Vagina (tissue), 2 donors: Measurements from ENCODE around the gene SAYSD1.

Experiments
- CTCF ChIP-seq, 3 experiments: fragments of 450-650 bp in 2 of 3; fragments of 200-600 bp in 1 of 3; sonication (generic) in 1 of 3; IDR thresholded peaks; one replicate each; pipeline ENCODE4 v1.5.1; 2017 to 2019; ENCODE audit warnings: antibody characterized with exemption in 3 of 3, mild to moderate bottlenecking in 2 of 3, moderate library complexity in 2 of 3
- POLR2A ChIP-seq, 2 donors: fragments of 450-650 bp; IDR thresholded peaks; one replicate each; pipeline ENCODE4 v1.6.1; 2017; ENCODE audit warnings: antibody characterized with exemption in 2 of 2, mild to moderate bottlenecking in 2 of 2, moderate library complexity in 2 of 2
- POLR2AphosphoS5 ChIP-seq, 2 donors: sonication (generic); formaldehyde crosslinking; IDR thresholded peaks; one replicate each; pipeline ENCODE4 v1.9.0; 2017; ENCODE audit warnings: antibody characterized with exemption in 2 of 2, mild to moderate bottlenecking in 2 of 2, low read depth in 1 of 2; ENCODE audit not compliant: insufficient read depth in 1 of 2

- no peak for TF ChIP-seq POLR2AphosphoS5 (IDR thresholded peaks at IDR 0.05; ENCODE audit: insufficient read depth in 1 of 2, low read depth in 1 of 2)
- TF ChIP-seq POLR2A (IDR thresholded peaks at IDR 0.05): no peak
- no peak for TF ChIP-seq CTCF (IDR thresholded peaks at IDR 0.05)
These were observed 34.6 kb downstream of the SAYSD1 start for GRCh38 chr6:39080246-39080875.
